ENCODE measurements around the gene PNP.
"Not testable (repeated sequence)": the region's sequence is repeated elsewhere in the genome, so short reads cannot be mapped to it uniquely, and the experiment has no call there.

Gene PNP

DNA sequence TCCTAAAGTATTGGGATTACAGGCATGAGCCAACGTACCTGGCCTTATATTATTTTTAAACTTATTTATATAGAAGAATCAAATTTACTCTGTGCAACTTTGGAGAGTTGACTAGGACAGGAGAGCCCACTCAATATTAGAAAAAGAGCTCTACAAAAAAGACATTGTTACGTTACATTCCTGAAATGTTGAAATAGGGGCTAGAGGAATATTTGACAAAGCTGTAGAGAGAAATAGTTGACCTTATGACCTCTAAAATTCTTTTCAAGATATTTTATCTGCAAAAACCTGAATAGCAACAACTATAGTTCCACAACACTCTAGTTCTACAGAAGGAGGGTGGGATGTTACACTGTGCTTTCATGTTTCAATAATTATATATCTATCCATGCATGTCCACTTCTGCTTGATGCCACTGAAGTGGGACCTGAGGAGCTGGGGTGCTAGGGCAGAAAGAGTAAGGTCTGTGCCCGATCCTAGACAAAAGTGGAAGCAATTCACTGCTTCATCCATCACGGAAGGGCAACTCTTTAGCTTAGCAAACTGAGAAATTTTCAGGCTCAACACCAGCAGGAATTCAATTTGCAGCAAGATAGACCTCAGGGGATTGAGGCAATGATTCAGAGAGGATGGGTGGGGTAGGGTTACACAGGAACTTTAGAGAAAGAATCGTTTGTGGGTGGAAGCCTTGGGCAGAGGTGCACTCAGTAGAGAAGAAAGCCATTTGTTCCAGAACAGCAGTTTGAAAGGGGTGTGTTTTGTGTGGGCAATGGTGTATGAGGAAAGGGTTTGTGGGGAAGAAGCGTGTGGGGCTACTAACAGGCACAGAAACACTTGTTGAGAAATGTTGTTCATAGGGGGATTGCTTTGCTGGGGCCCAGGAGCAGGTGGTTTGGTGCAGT, 20.1 kb downstream of the PNP start:
- no peak for DNase-seq (ENCODE audit: low read depth in 2 of 3, low spot score in 1 of 3)

DNA sequence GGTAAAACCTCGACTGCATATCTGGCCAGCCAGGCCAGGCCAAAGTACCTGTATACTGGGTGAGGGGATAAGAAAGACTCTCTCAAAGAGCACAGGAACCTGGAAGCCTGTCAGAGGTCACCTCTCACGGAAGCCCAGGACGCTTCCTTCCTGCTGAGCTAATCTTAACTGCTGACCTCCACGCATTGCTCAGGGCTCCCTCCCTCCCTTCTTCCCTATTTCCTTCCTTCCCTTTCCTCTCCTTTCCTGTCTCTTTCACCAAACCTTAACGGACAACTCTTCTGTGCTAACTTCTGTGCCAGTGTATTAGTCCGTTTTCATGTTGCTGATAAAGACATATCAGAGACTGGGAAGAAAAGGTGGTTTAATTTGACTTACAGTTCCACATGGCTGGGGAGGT, 21.4 kb downstream of the PNP start:
- no peak for DNase-seq (ENCODE audit: low read depth in 2 of 3, low spot score in 1 of 3)

DNA sequence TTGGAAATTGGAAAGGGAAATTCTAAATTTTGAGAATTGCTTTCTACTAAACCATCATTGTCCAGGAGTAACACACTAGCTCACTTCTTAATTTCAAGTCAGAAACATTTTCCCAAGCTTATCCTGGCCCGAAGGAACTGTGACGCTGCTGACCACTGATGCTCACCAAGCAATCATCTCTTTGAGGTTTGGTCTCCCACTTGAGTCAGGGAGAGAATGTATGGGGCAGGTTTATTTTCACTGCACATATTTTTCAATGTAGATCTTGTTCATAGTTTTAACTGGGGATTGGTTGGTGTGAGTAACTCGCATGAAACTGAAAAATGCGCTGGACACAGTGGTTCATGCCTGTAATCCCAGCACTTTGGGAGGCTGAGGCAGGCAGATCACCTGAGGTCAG, 23.3 kb downstream of the PNP start:
- no peak for DNase-seq (ENCODE audit: low read depth in 2 of 3, low spot score in 1 of 3)

DNA sequence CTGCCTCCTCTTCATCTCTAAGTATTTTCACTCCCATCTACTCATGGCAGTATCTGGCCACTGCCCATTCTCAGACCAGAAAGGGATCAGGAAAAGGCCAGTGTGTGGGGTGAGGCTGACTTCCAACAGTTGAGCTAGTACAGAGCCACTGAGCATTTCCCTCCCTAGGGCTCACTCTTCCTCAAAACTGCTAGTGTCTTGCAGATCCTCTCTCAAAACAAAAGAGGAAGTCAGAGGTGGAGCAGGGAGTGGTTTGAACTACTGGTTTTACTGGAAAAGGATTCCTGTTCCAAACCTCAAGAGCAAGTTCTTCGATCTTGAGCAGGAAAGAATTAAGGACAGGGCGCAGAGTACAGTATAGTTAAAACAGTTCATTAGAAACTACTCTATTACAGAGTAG, 24.4 kb downstream of the PNP start:
- no peak for DNase-seq (ENCODE audit: low read depth in 2 of 3, low spot score in 1 of 3)

DNA sequence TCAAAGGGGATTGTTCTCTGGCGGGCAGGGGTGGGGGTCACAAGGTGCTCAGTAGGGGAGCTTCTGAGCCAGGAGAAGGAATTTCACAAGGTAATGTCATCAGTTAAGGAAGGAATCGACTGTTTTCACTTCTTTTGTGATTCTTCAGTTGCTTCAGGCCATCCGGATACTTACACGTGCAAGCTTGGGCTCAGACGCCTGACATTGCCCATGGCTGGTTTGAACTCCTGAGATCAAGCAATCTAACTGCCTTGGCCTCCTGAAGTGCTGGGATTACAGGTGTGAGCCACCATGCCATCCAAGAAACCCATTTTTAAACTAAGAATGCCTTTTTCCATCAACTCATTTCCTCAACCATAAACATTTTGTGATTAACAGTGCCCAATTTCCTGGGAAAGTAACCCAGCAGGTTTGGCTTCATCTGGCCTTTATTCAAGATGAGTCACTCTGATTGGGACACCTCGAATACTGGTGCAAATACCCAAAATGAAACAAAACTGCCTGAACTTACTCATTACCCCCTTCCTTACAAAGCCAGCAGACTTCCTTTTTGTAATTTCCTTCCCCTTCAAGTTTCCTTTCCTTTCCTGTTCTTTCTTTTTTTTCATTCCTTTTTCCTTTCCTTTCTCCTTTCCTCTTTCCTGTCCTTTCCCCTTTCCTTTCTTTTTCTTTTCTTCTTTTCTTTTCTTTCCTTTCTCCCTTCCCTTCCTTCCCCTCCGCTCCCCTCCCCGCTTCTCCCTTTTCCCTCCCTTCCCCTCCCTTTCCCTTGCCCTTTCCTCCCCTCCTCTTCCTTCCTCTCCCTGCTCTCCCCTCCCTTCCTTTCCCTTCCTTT, 25.9 kb downstream of the PNP start:
- DNase-seq (ENCODE audit: low read depth in 2 of 3, low spot score in 1 of 3): no peak

DNA sequence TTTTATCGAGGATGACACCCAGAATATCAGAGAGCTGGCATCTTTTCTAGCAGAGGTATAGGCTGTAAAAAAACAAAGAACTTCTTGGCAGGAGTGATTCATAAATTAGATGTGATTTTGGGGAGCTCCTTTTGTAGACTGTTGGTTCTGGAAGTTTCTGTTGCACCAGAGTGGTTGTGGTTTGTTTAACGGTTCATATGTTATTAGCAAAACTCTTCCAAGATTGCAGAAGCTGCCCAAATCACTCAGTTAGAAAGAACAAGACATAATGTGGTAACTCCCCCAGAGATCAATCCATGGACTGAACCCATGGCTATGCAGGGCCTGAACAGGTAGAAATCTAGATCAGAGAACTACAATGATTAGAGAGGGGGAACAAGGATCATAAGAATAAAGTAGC, 29.4 kb downstream of the PNP start:
- DNase-seq (ENCODE audit: low read depth in 2 of 3, low spot score in 1 of 3): no peak

DNA sequence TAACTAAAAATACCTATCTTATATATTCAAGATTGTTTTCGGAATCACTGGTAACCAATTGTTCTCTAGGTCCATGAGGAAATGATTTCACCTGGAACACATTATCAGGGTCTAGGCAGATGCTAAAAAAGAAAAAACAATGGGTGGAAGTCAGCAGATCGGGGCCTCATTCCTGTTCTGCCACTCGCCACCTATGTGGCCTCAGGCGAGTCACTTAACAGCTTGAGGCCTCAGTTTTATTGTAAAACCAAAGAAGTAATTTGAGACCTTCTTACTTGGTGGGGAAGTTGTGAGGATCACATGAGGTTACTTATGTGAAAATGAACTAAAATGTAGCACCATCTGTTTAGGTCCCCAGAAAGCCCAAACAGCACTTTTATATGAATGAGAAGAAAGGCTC, 29.9 kb downstream of the PNP start:
- DNase-seq (ENCODE audit: low read depth in 2 of 3, low spot score in 1 of 3): no peak

DNA sequence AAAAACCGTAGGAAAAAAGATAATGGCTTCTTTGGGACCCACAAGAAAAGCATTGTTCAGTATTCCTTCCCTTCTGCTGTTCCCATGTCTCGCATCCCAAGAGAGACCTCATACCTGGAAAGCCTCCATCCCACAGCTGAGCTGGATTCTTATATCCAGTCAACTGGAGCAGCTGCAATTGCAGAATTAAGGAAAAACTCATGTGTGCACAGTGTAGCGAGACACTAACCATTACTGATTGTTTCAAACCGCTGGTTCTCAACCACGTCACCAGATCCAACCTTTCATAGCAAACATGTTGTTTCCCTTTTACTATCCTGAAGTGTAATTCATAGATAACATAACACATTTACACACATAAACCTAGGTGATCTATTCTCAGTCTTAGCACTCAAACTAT, 30.7 kb downstream of the PNP start:
- DNase-seq (ENCODE audit: low read depth in 2 of 3, low spot score in 1 of 3): no peak

DNA sequence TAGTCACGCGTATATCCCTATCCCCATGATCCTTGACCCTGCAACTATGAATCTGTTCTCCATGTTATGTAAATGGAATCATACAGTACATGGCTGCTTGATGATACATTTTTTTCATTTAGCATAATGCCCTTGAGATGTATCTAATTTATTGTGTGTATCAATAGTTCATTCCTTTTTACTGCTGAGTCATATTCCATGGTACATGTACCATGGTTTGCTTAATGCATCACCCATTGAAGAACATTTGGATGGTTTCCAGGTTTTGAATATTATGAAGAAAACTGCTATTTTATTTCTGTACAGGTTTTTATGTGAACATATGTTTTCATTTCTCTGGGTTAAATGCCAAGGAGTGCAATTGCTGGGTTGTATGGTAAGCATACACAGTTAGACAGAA, 32.1 kb downstream of the PNP start:
- DNase-seq (ENCODE audit: low read depth in 2 of 3, low spot score in 1 of 3): no peak

DNA sequence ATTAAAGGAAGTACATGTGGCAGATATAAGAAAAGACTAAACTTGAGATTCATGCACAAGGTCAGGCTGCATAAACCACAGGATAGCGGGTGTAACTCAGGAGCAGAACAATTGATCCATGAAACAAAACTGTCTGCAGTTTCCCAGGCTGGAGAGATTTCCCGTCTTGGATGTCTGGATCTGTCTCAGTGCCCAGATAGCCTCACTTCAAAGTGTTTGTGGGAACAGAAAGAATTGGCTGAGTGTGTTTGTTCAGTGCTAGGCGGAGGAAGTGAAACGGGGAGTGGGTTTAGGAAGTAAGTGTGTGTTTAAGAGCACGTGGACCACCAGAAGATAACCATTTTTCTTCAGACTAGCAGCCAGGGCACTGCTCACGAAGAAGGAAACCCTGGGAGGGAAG, 34.7 kb downstream of the PNP start:
- DNase-seq (ENCODE audit: low read depth in 2 of 3, low spot score in 1 of 3): no peak

DNA sequence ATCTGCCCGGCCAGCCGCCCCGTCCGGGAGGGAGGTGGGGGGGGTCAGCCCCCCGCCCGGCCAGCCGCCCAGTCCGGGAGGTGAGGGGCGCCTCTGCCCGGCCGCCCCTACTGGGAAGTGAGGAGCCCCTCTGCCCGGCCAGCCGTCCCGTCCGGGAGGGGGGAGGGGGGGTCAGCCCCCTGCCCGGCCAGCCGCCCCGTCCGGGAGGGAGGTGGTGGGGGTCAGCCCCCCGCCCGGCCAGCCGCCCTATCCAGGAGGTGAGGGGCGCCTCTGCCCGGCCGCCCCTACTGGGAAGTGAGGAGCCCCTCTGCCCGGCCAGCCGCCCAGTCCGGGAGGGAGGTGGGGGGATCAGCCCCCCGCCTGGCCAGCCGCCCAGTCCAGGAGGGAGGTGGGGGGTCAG, 37.1 kb downstream of the PNP start:
- not testable (repeated sequence) for DNase-seq (ENCODE audit: low read depth in 2 of 3, low spot score in 1 of 3)

DNA sequence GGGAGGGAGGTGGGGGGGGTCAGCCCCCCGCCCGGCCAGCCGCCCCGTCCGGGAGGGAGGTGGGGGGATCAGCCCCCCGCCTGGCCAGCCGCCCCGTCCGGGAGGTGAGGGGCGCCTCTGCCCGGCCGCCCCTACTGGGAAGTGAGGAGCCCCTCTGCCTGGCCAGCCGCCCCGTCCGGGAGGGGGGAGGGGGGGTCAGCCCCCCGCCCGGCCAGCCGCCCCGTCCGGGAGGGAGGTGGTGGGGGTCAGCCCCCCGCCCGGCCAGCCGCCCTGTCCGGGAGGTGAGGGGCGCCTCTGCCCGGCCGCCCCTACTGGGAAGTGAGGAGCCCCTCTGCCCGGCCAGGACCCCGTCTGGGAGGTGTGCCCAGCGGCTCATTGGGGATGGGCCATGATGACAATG, 37.5 kb downstream of the PNP start:
- DNase-seq (ENCODE audit: low read depth in 2 of 3, low spot score in 1 of 3): not testable (repeated sequence)

DNA sequence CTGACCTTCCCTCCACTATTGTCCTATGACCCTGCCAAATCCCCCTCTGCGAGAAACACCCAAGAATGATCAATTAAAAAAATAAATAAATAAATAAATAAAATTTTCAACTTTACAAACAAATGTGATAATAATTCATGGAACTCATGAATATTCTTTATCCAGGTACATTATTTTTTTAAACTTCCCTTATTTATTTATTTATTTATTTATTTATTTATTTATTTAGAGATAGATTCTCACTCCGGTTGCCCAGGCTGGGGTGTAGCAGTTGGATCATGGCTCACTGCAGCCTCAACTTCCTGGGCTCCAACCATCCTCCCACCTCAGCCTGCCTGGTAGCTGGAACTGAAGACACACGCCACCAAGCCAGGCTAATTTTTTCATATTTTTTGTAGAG, 38.3 kb downstream of the PNP start:
- DNase-seq (ENCODE audit: low read depth in 2 of 3, low spot score in 1 of 3): not testable (repeated sequence)

DNA sequence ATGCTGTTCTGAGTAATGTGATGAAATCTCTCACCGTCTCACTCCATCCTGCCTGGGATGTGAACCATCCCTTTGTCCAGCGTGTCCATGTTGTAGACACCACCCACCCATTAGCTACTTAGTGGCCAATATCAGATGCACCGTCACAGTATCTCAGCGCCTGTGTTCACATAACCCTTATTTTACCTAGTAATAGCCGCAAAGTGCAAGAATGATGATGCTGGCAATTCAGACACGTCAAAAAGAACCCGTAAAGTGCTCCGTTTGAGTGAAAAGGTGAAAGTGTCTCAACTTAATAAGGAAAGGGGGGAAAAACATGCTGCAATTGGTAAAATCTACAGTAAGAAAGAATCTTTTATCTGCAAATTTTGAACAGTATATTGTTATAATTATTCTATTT, 39.2 kb downstream of the PNP start:
- no peak for DNase-seq (ENCODE audit: low read depth in 2 of 3, low spot score in 1 of 3)

DNA sequence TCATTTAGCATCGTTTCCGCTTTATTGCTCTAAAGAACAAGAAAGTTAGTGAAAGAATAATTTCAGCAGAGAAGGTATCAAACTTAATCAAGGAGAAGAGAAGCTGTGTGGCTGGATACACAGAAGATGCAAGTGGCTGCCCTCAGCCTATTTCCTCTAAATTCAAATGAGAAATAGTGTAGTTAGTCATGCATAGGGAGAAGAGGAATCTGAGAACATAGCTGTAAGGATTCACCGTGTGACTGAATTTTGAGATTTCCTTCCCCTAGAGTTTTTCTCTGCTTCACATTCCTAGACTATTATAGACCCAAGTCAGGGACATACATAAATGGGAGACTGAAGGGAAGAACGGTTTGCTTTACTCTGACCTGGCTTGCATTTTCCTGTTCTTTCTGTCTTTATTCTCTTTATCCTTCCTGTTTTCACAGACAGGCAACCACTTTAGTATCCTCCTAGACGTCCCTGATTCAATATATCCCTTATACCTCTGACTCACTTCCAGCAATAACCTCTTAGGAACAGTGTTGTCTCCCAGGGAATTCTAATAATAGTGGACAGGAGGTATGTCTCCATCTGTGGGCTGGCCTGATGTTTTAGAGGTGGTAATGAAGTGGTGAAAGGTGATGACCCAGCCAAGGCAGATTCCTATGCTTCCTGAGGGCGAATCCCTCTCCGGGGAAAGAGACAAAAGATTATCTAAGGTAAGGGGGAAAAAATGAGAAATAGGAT, 43.1 kb downstream of the PNP start:
- DNase-seq (ENCODE audit: low read depth in 2 of 3, low spot score in 1 of 3): no peak

DNA sequence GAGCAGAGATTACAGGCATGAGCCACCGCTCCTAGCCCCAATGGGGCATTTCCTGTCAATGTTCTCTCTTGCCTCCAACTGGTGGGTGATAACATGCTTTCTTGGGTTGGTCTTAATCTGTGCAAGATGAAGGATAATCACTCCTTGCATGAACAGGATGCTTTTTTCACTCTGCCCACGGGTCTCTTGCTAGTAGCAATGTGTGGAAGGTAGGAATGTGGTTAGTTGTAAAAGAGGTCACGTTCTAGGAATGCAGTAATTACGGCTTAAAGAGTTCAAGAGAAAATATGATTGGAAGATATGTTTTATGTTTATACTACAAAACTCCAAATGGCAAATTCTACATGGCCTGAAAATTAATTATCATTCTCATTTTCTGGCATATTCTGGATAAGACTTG, 46.6 kb downstream of the PNP start:
- no peak for DNase-seq (ENCODE audit: low read depth in 2 of 3, low spot score in 1 of 3)

DNA sequence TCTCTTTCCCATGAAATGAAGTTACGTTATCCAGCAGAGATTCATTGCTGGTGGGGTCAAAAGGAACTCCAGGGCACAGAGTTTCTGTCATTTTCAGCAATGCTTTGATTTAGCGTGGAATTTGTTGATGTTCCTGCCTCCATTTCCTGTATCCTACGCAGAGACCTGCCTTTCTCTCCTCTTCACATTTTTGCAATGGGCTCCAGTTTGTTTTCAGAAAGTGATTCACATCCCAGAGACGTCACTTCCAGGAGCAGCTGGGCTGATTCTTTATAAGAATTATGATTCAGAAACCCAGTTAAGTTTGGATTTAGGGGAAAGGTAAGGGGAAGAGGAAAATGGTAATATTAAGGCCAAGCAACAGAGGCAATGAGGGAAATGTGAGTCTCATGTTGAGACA, 47.7 kb downstream of the PNP start:
- DNase-seq (ENCODE audit: low read depth in 2 of 3, low spot score in 1 of 3): no peak

DNA sequence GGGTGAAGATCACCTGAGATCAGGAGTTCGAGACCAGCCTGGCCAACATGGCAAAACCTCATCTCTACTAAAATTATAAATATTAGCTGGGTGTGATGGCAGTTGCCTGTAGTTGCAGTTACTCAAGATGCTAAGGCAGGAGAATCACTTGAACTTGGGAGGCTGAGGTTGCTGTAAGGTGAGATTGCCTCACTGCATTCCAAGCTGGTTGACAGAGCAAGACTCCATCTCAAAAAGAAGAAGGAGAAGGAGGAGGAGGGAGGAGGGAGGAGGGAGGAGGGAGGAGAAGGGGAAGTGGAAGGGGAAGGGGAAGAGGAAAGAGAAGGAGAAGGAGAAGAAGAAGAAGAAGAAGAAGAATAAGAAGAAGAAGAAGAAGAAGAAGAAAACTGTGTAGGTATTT, 53.1 kb downstream of the PNP start:
- no peak for DNase-seq (ENCODE audit: low read depth in 2 of 3, low spot score in 1 of 3)

DNA sequence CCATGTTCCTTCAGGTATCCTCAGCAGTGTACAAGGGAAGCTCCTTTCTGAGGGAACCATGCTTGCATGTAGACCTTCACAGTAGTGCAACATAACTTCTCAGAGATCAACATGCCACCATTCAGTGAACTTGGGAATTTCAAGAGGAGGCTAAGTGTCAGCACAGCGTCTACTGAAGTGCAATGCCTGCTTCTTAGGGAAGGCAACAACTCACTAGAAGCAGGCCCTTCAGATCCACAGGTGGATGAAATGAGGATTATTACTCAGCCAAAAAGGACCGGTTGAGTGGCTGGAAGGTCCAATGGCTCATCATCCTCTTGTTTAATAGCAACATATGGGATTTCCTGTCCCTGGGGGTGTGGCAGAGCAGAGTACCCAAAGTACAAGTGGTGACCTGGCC, 54.8 kb downstream of the PNP start:
- DNase-seq (ENCODE audit: low read depth in 2 of 3, low spot score in 1 of 3): no peak
